Panc1 (cell line): Measurements from ENCODE around the gene GNAO1. TPM values are rescaled to one million over a fixed set of nuclear protein-coding genes. Genes with fewer than 3 reads are reported as not detected.

Experiments used
- ATAC-seq: fragments of 200-7000 bp; cut with Tn5 transposase; 2 replicates; pipeline ENCODE4 v1.9.1; 2020; ENCODE audit warnings: mild to moderate bottlenecking, moderate library complexity
- BruUV-seq: library from RNA; stranded (reverse); fragments of 400-500 nt; replicated peaks from 2 replicates; lab custom pipeline; 2021; lab: Mats Ljungman, UMichigan
- CTCF ChIA-PET: fragments of 300-600 bp; sonication (Branson Sonifier 250); formaldehyde crosslinking; loops from one replicate; lab custom pipeline; 2022; ENCODE audit warnings: antibody characterized with exemption; lab: Charles Lee
- POLR2A ChIA-PET: fragments of 300-600 bp; sonication (Branson Sonifier 250); formaldehyde crosslinking; loops from one replicate; lab custom pipeline; 2022; ENCODE audit warnings: antibody characterized with exemption; lab: Charles Lee
- DNase-seq: peaks from one replicate; pipeline ENCODE4 v3.0.0-alpha.2; 2010; ENCODE audit warnings: low read depth, low spot score
- H3K27ac ChIP-seq: 2 replicates; pipeline ENCODE4 v1.5.1; 2011; ENCODE audit warnings: mild to moderate bottlenecking, low read length, inconsistent platforms
- H3K27me3 ChIP-seq: fragments of 200-500 bp; sonication (Bioruptor generic); 2 replicates; pipeline ENCODE4 v1.6.0; 2014; ENCODE audit warnings: low read length, inconsistent platforms; ENCODE audit not compliant: control insufficient read depth, insufficient read depth
- H3K36me3 ChIP-seq: fragments of 200-500 bp; sonication (Bioruptor generic); 2 replicates; pipeline ENCODE4 v1.5.1; 2014; ENCODE audit warnings: inconsistent platforms, mild to moderate bottlenecking, low read length, moderate library complexity; ENCODE audit not compliant: control insufficient read depth, insufficient read depth
- H3K4me1 ChIP-seq: 2 replicates; pipeline ENCODE4 v1.5.1; 2011; ENCODE audit warnings: inconsistent platforms, mild to moderate bottlenecking, low read length, moderate library complexity; ENCODE audit not compliant: control insufficient read depth, insufficient read depth
- H3K4me3 ChIP-seq, 2 experiments: 2 replicates each; pipeline ENCODE4 v1.5.1; 2011 to 2012; ENCODE audit warnings: low read depth in 2 of 2, low read length in 2 of 2, mild to moderate bottlenecking in 2 of 2, inconsistent platforms in 1 of 2, moderate library complexity in 1 of 2
- H3K9me3 ChIP-seq: fragments of 200-500 bp; sonication (Bioruptor generic); 2 replicates; pipeline ENCODE4 v1.5.1; 2014; ENCODE audit warnings: low read depth, mild to moderate bottlenecking, inconsistent platforms, low read length, moderate library complexity; ENCODE audit not compliant: control insufficient read depth, insufficient read depth
- POLR2AphosphoS5 ChIP-seq: IDR thresholded peaks from 2 replicates; pipeline ENCODE4 v1.6.1; 2012; ENCODE audit warnings: mild to moderate bottlenecking, low read depth, low read length, moderate library complexity
- SIN3A ChIP-seq: IDR thresholded peaks from 2 replicates; pipeline ENCODE4 v1.6.1; 2012; ENCODE audit warnings: low read depth, mild to moderate bottlenecking, low read length, moderate library complexity, borderline replicate concordance; ENCODE audit not compliant: insufficient read depth
- TCF7L2 ChIP-seq: IDR thresholded peaks from 2 replicates; pipeline ENCODE4 v1.6.1; 2011; ENCODE audit warnings: mild to moderate bottlenecking, low read depth, low read length, inconsistent platforms
- in situ Hi-C: cut with HindIII; loops from 2 replicates; pipeline ENCODE4 v1.10.0; 2016; ENCODE audit warnings: low sequenced_read_pairs, low pct_unique_long_range_greater_than_20kb
- intact Hi-C: fragments of 100-400 bp; cut with micrococcal nuclease; formaldehyde crosslinking; loops from one replicate; pipeline ENCODE4 v1.10.0; 2022; ENCODE audit not compliant: unreplicated experiment
- total RNA-seq: library from RNA; stranded (reverse); gene quantifications from one replicate; pipeline ENCODE4 v1.2.1, GENCODE V29; 2021; ENCODE audit not compliant: unreplicated experiment
- TF ChIP-seq, protein P1 (sequence below): fragments of 450-650 bp; IDR thresholded peaks from 2 replicates; pipeline ENCODE4 v1.5.1; 2017; ENCODE audit warnings: mild to moderate bottlenecking
- TF ChIP-seq, protein P2 (sequence below), 2 experiments: IDR thresholded peaks; 2 replicates each; pipeline ENCODE4 v1.6.1; 2011 to 2012; ENCODE audit warnings: low read depth in 2 of 2, control low read depth in 1 of 2, low read length in 1 of 2, mild to moderate bottlenecking in 1 of 2, moderate library complexity in 1 of 2; ENCODE audit not compliant: insufficient read depth in 1 of 2

Gene GNAO1
- total RNA-seq, 1 experiment from 2014 or later = 33.4 TPM

DNA sequence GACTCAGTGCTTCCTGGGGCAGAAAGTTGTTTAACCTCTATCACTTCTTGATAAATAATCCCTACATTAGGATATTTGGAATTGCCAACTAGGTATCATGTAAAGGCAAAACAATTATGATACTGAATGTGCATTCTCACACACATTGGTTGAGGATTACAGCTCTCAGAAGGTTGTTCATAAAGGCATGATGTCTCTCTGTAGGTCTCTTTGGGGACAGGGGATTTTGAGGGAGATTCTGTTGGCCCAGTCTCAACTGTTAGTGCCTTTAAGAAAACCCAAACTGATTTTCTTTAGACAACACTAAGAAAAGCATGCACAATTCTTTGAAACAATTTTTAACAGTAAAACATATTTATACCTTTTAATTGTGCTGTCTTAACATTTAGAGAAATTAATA, 56.5 kb downstream of the GNAO1 start:
- CTCF ChIA-PET = no interaction called here

DNA sequence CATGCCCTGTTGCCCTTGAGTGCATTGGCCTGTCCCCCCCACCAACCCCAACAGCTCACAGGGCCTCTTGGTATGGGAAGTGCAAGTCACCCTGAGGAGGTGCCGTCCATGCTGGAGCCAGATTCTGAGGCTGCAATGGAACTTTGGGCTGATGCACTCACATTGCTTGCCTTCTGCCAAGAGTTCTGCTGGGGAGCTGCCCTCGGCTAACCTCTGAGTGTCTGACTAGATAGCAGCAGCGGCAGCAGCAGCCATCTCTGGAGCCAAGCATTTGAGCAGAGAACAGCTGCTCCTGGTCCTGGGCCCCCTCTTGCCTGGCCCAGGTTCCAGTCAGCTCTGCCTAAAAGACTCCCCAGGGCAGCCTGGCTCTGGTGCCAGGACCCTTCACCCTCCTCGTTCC, 61.5 kb downstream of the GNAO1 start:
- CTCF ChIA-PET = no interaction called here
- no peak for ATAC-seq

More for the DNA sequence above, 56.5 kb downstream of the GNAO1 start:
- intact Hi-C loops = no loop called here
- DNase-seq (no peak), ATAC-seq (no peak)
- BruUV-seq = no TSS peak
- no peak overlapping the region for H3K4me3 ChIP-seq
- H3K27me3 ChIP-seq = no peaks in the 10 kb centered on the region
- no peak overlapping the region for H3K27ac ChIP-seq
- H3K36me3 ChIP-seq = no peaks in the 10 kb centered on the region
- POLR2A ChIA-PET = no interaction called here
- in situ Hi-C loops = no loop called here
- H3K9me3 ChIP-seq = no peaks in the 10 kb centered on the region
- peaks cover 26% of the 10 kb centered on the region for H3K4me1 ChIP-seq
- TF ChIP-seq, protein P1, sequence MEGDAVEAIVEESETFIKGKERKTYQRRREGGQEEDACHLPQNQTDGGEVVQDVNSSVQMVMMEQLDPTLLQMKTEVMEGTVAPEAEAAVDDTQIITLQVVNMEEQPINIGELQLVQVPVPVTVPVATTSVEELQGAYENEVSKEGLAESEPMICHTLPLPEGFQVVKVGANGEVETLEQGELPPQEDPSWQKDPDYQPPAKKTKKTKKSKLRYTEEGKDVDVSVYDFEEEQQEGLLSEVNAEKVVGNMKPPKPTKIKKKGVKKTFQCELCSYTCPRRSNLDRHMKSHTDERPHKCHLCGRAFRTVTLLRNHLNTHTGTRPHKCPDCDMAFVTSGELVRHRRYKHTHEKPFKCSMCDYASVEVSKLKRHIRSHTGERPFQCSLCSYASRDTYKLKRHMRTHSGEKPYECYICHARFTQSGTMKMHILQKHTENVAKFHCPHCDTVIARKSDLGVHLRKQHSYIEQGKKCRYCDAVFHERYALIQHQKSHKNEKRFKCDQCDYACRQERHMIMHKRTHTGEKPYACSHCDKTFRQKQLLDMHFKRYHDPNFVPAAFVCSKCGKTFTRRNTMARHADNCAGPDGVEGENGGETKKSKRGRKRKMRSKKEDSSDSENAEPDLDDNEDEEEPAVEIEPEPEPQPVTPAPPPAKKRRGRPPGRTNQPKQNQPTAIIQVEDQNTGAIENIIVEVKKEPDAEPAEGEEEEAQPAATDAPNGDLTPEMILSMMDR = no peak
- TF ChIP-seq SIN3A (no peak), POLR2AphosphoS5 (no peak), TCF7L2 (no peak)
- TF ChIP-seq, protein P2, sequence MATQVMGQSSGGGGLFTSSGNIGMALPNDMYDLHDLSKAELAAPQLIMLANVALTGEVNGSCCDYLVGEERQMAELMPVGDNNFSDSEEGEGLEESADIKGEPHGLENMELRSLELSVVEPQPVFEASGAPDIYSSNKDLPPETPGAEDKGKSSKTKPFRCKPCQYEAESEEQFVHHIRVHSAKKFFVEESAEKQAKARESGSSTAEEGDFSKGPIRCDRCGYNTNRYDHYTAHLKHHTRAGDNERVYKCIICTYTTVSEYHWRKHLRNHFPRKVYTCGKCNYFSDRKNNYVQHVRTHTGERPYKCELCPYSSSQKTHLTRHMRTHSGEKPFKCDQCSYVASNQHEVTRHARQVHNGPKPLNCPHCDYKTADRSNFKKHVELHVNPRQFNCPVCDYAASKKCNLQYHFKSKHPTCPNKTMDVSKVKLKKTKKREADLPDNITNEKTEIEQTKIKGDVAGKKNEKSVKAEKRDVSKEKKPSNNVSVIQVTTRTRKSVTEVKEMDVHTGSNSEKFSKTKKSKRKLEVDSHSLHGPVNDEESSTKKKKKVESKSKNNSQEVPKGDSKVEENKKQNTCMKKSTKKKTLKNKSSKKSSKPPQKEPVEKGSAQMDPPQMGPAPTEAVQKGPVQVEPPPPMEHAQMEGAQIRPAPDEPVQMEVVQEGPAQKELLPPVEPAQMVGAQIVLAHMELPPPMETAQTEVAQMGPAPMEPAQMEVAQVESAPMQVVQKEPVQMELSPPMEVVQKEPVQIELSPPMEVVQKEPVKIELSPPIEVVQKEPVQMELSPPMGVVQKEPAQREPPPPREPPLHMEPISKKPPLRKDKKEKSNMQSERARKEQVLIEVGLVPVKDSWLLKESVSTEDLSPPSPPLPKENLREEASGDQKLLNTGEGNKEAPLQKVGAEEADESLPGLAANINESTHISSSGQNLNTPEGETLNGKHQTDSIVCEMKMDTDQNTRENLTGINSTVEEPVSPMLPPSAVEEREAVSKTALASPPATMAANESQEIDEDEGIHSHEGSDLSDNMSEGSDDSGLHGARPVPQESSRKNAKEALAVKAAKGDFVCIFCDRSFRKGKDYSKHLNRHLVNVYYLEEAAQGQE (IDR thresholded peaks at IDR 0.05; ENCODE audit: insufficient read depth in 1 of 2, low read depth in 2 of 2, low read length in 1 of 2) = no peak

More for the DNA sequence above, 61.5 kb downstream of the GNAO1 start:
- intact Hi-C loops = no loop called here
- in situ Hi-C loops = no loop called here
- DNase-seq = no peak
- no peaks in the 10 kb centered on the region for H3K27me3 ChIP-seq
- no peaks in the 10 kb centered on the region for H3K36me3 ChIP-seq
- H3K9me3 ChIP-seq = no peaks in the 10 kb centered on the region
- no peaks in the 10 kb centered on the region for H3K4me1 ChIP-seq
- BruUV-seq = no TSS peak
- TF ChIP-seq, protein P2 (IDR thresholded peaks at IDR 0.05; ENCODE audit: insufficient read depth in 1 of 2, low read depth in 2 of 2, low read length in 1 of 2) = no peak
- TF ChIP-seq POLR2AphosphoS5 (no peak), SIN3A (no peak), TCF7L2 (no peak)
- TF ChIP-seq, protein P1 = no peak
- H3K27ac ChIP-seq = no peak overlapping the region
- no peak overlapping the region for H3K4me3 ChIP-seq
- POLR2A ChIA-PET = no interaction called here
